ENCODE results near the gene PALD1.

GRCh38 chr10:70598857-70599295 lies 120.3 kb downstream of the PALD1 start:
- TF ChIP-seq CTCF (IDR thresholded peaks at IDR 0.05) (no peak), POLR2A (IDR thresholded peaks at IDR 0.05) (no peak)

All from lower leg skin (tissue), 3 donors.